GM23338 (cell line): Measurements from ENCODE around the gene TECTB.

Experiments
- CTCF ChIP-seq, 2 experiments: fragments of 200-600 bp in 1 of 2; sonication (generic) in 1 of 2; conservative IDR thresholded peaks; 2 replicates each; pipeline versions ENCODE4 v1.5.1 to v1.6.1; 2016 to 2017; ENCODE audit warnings: antibody characterized with exemption in 2 of 2, low read depth in 2 of 2, mild to moderate bottlenecking in 2 of 2, moderate library complexity in 1 of 2
- NANOG ChIP-seq: IDR thresholded peaks from 2 replicates; pipeline ENCODE4 v1.6.1; 2016; ENCODE audit warnings: antibody characterized with exemption, borderline replicate concordance
- POLR2AphosphoS5 ChIP-seq: IDR thresholded peaks from 2 replicates; pipeline ENCODE4 v1.6.1; 2016; ENCODE audit warnings: antibody characterized with exemption, low read depth

- no peak for TF ChIP-seq NANOG
- TF ChIP-seq CTCF (conservative IDR thresholded peaks at IDR 0.05; ENCODE audit: low read depth in 2 of 2) = no peak
- no peak for TF ChIP-seq POLR2AphosphoS5
These were observed 47.0 kb downstream of the TECTB start for GRCh38 chr10:112330162-112330561.
